ENCODE results near the gene NUDT21. TPM values are rescaled to one million over a fixed set of nuclear protein-coding genes. Genes with fewer than 3 reads are reported as not detected.

Gene NUDT21
- polyA plus RNA-seq, 3 donors = 33.0 to 65.0 (median 55.9) TPM

GRCh38 chr16:56401482-56401881, 49.6 kb downstream of the NUDT21 start:
- H3K9me3 Mint-ChIP-seq = peaks cover 0 to 2% (median 0%) of the 10 kb centered on the region in 7 donors
- H3K27ac ChIP-seq (ENCODE audit: low read depth in 1 of 2, low read length in 2 of 2) = no peak overlapping the region
- H3K9ac ChIP-seq (ENCODE audit: insufficient read depth, low read length, poor library complexity, severe bottlenecking) = no peak overlapping the region
- no peak overlapping the region for H3K27ac Mint-ChIP-seq
- H3K27me3 ChIP-seq (ENCODE audit: control insufficient read depth in 2 of 2, insufficient read depth in 2 of 2, low read length in 2 of 2) = no peaks in the 10 kb centered on the region
- intact Hi-C loops (cut with micrococcal nuclease) = no loop called here
- H3K4me3 Mint-ChIP-seq = no peak overlapping the region
- H3K4me1 Mint-ChIP-seq = peaks cover 2% of the 10 kb centered on the region
- peaks cover 21% of the 10 kb centered on the region for H4K20me1 ChIP-seq (ENCODE audit: insufficient read depth, low read length)
- peaks cover 64 to 72% of the 10 kb centered on the region in 2 donors for H3K36me3 Mint-ChIP-seq
- no peaks in the 10 kb centered on the region for H3K9me3 ChIP-seq (replicated peaks in 1 of 2; ENCODE audit: control insufficient read depth in 1 of 2, insufficient read depth in 1 of 2, low read length in 2 of 2)
- no peaks in the 10 kb centered on the region for H3K79me2 ChIP-seq (ENCODE audit: insufficient read depth, low read length)
- H3K4me1 ChIP-seq (ENCODE audit: control insufficient read depth in 1 of 2, insufficient read depth in 2 of 2, low read length in 2 of 2) = no peaks in the 10 kb centered on the region
- H3K4me2 ChIP-seq (replicated peaks; ENCODE audit: extremely low read depth, low read length, poor library complexity, severe bottlenecking) = no peak overlapping the region
- peak; percentile 41 for TF ChIP-seq CTCF (IDR thresholded peaks at IDR 0.05)
- H3K36me3 ChIP-seq (replicated peaks in 1 of 2; ENCODE audit: control insufficient read depth in 1 of 2, insufficient read depth in 2 of 2, low read length in 2 of 2) = peaks cover 59 to 77% of the 10 kb centered on the region in 2 donors
- DNase-seq = no peak
- no peak overlapping the region for H3K4me3 ChIP-seq (replicated peaks in 1 of 3; ENCODE audit: low read depth in 2 of 3, low read length in 3 of 3)
- H3K27me3 Mint-ChIP-seq (ENCODE audit: low read depth in 3 of 3) = no peaks in the 10 kb centered on the region
- H2AFZ ChIP-seq (ENCODE audit: insufficient read depth, low read depth, low read length, poor library complexity, severe bottlenecking) = no peak overlapping the region
- 90% methylated on average over 5 of the region's 5 CpGs for WGBS (ENCODE audit: insufficient coverage)

GRCh38 chr16:56400458-56400857, 50.7 kb downstream of the NUDT21 start:
- Histone ChIP-seq H4K20me1 (ENCODE audit: insufficient read depth, low read length) (peaks cover 18% of the 10 kb centered on the region), H2AFZ (ENCODE audit: insufficient read depth, low read depth, low read length, poor library complexity, severe bottlenecking) (no peak overlapping the region), H3K9me3 (replicated peaks in 1 of 2; ENCODE audit: control insufficient read depth in 1 of 2, insufficient read depth in 1 of 2, low read length in 2 of 2) (no peaks in the 10 kb centered on the region), H3K4me3 (replicated peaks in 1 of 3; ENCODE audit: low read depth in 2 of 3, low read length in 3 of 3) (no peak overlapping the region), H3K4me2 (replicated peaks; ENCODE audit: extremely low read depth, low read length, poor library complexity, severe bottlenecking) (no peak overlapping the region), H3K27me3 (ENCODE audit: control insufficient read depth in 2 of 2, insufficient read depth in 2 of 2, low read length in 2 of 2) (no peaks in the 10 kb centered on the region), H3K4me1 (ENCODE audit: control insufficient read depth in 1 of 2, insufficient read depth in 2 of 2, low read length in 2 of 2) (no peaks in the 10 kb centered on the region), H3K36me3 (replicated peaks in 1 of 2; ENCODE audit: control insufficient read depth in 1 of 2, insufficient read depth in 2 of 2, low read length in 2 of 2) (peaks cover 56 to 74% of the 10 kb centered on the region in 2 donors), H3K79me2 (ENCODE audit: insufficient read depth, low read length) (no peaks in the 10 kb centered on the region), H3K9ac (ENCODE audit: insufficient read depth, low read length, poor library complexity, severe bottlenecking) (no peak overlapping the region), H3K27ac (ENCODE audit: low read depth in 1 of 2, low read length in 2 of 2) (no peak overlapping the region)
- WGBS (ENCODE audit: insufficient coverage) = 100% methylated on average over 3 of the region's 5 CpGs
- Mint-ChIP-seq H3K4me3 (no peak overlapping the region), H3K27me3 (ENCODE audit: low read depth in 3 of 3) (no peaks in the 10 kb centered on the region), H3K4me1 (peaks cover 2% of the 10 kb centered on the region), H3K27ac (peak overlapping the region in 1 of 7 donors; percentile 22), H3K36me3 (peaks cover 70 to 76% of the 10 kb centered on the region in 2 donors), H3K9me3 (peaks cover 0 to 5% (median 0%) of the 10 kb centered on the region in 7 donors)
- DNase-seq = no peak
- no peak for TF ChIP-seq CTCF (IDR thresholded peaks at IDR 0.05)
- intact Hi-C loops (cut with micrococcal nuclease) = no loop called here
